ENCODE data around the gene TOX2. TPM values are rescaled to one million over a fixed set of nuclear protein-coding genes. Genes with fewer than 3 reads are reported as not detected.
"Not testable (repeated sequence)": the region's sequence is repeated elsewhere in the genome, so short reads cannot be mapped to it uniquely, and the experiment has no call there.

TOX2 gene
- total RNA-seq, 1 donor from 2014 or later: 2.4 TPM

GRCh38 chr20:44031781-44032582 is 117.3 kb downstream of the TOX2 start:
- no peak for DNase-seq (ENCODE audit: low read depth, low spot score)

DNA sequence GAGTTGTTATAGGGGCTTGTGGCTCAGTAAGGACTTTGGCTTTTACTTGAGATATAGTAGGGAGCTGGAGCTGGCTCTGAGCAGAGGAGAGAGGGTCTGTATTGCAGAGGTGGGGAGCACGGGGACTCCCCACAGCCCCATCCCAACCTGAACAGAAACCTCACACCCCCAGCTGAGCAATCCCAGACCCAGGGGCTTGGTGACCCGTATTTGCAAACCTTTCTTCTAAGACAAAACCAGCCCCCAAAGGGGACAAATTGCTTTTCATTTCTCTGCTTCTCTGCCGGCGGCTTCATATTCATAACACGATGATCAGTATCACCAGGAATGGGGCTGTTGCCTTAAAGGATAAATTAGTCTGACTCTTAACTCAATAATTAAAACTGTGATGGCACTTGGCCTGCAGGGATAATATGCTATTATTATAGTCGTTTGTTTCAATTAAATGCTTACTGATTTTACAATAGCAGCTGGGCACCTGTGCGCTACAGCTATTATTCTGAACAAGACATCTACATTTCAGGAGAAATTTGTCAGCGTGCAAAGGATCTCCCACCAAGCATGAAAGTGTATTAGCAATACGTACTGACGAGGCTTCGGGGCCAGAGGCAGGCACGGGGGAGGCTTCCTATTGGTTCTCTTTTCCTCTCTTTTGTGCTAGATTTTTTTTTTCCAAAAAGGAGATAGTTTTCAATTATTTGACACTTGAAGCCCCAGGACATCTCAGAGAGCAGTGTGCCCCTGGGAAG is 118.1 kb downstream of the TOX2 start:
- no peak for DNase-seq (ENCODE audit: low read depth, low spot score)

- no peak for DNase-seq (ENCODE audit: low read depth, low spot score)
Observed at GRCh38 chr20:44033344-44033743, 118.7 kb downstream of the TOX2 start.

DNA sequence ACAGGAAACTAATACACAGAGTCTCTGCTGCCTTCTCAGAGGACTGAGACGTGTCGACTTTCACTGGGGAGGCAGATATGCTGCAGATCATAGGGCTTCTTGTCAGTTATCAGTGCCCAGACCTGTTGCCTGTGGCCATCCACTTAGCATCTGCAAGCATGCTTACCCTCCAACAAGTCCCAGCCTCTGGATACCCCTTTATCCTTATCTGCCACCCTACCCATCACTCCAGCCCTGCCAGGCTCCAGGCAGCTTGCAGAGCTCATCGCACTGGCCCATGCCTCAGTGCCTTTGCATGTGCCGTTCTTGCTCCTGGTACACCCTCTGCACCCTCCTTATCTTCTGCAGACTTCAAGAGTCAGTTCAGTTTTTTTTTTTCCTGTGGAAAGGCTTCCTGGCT is 119.2 kb downstream of the TOX2 start:
- DNase-seq (ENCODE audit: low read depth, low spot score): no peak

GRCh38 chr20:44034451-44034850 is 119.8 kb downstream of the TOX2 start:
- DNase-seq (ENCODE audit: low read depth, low spot score): no peak

- DNase-seq (ENCODE audit: low read depth, low spot score): no peak
Observed at GRCh38 chr20:44034965-44035635, 120.4 kb downstream of the TOX2 start.

- DNase-seq (ENCODE audit: low read depth, low spot score): no peak
Observed at GRCh38 chr20:44035924-44036323, 121.3 kb downstream of the TOX2 start.

DNA sequence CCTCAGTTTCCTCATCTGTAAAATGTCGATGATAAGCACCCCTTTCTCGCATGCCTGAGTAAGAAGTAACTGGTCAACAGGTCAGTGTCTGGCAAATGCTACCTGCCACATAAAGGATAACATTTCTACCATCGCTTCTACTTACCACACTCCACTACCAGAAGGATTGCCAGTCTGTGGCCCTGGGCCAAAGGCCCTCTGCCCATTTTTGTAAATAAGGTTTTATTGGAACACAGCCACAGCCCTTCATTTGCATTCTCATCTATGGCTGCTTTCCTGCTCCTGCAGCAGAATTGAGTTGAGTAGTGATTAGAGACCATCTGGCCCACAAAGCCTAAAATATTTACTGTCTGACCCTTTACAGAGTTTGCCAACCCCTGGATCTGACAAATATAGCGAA is 121.8 kb downstream of the TOX2 start:
- DNase-seq (ENCODE audit: low read depth, low spot score): no peak

DNA sequence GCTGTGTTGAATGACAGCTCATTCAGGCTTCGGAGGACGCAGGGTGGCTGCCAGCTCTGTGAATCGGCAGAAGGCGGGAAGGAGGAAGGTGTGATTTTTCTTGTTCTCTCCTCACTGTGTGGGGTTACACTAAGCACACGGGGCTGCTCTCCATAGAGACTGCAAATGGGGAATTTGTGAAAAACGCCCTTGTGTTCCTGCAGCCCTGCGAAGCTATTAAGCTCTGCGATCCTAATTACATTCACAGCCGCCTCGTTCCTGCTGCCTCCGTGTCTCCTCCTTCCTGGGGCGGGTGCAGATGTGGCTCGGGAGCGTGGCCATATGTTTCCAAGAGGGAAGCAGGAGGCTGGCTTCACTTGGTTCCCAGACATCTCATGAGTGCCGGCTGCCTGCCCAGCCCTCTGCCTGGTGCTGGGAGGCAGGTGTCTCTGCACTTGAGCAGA is 124.0 kb downstream of the TOX2 start:
- DNase-seq (ENCODE audit: low read depth, low spot score): no peak

DNA sequence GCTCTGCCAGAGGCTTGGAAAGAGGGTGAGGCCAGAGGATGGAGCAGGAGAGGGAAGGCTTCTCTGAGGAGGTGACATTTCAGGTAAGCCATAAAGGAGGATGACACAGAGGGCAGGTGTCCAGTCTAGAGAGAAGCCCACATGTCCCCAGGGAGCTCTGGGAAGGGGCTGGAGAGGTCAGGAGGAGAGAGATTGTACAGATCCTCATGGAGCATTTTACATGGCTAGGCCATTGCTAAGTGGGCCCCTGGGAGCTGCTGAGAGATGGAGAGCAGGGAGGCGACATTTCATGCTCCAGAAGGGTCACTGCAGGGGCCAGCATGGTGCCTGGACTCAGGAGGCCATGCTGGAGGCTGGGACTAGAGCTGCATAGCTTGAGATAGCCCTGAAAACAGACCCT is 124.5 kb downstream of the TOX2 start:
- DNase-seq (ENCODE audit: low read depth, low spot score): no peak

DNA sequence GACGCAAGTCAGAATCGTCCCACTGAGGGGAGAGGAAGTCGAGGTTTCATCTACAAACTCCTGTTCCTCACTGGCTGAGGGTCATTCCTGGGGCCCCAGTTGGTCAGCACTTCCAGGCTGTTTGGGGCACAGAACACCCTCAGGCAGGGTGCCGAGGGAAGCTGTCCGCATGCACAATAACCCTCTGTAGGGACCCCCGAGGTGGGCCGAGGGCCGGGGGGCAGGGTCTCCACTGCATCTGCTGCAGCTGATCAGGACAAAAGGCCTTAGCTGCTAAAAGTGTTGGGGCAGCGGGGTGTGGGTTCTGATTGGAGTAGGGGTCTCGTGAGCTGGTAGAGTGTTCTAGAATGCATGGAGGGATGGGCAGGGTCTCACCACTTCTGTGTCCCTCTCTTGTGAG is 125.1 kb downstream of the TOX2 start:
- DNase-seq (ENCODE audit: low read depth, low spot score): no peak

GRCh38 chr20:44040202-44040915 is 125.7 kb downstream of the TOX2 start:
- no peak for DNase-seq (ENCODE audit: low read depth, low spot score)

GRCh38 chr20:44041001-44041400 is 126.3 kb downstream of the TOX2 start:
- no peak for DNase-seq (ENCODE audit: low read depth, low spot score)

GRCh38 chr20:44044712-44045111 is 130.1 kb downstream of the TOX2 start:
- DNase-seq (ENCODE audit: low read depth, low spot score): not testable (repeated sequence)

GRCh38 chr20:44050327-44050726 is 135.7 kb downstream of the TOX2 start:
- no peak for DNase-seq (ENCODE audit: low read depth, low spot score)

DNA sequence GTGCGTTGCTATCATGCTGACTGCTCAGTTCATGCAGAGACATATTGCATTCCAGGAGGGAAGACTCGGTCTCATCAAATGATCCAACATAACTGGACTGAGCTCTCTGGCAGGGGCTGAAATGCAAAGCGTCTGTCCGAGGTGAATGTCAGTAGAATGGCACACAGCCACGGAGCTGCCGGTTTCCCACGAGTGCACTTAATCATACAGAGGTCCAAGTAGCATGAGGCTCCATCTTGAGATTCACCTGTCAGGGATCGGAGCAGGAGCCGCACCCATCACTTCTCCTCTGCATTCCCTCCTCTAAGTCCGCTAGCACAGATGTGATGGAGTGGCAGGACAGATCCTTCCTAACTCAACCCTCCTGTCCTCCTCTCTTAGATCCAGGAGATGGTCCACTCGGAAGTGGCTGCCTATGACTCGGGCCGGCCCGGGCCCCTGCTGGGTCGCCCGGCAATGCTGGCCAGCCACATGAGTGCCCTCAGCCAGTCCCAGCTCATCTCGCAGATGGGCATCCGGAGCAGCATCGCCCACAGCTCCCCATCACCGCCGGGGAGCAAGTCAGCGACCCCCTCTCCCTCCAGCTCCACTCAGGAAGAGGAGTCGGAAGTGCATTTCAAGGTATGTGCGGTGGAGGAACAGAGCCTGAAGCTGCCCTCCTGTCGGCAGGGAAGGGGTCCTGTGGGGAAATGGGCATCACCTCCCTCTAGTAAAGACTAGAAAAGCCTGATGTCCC is 136.4 kb downstream of the TOX2 start:
- DNase-seq (ENCODE audit: low read depth, low spot score): no peak

DNA sequence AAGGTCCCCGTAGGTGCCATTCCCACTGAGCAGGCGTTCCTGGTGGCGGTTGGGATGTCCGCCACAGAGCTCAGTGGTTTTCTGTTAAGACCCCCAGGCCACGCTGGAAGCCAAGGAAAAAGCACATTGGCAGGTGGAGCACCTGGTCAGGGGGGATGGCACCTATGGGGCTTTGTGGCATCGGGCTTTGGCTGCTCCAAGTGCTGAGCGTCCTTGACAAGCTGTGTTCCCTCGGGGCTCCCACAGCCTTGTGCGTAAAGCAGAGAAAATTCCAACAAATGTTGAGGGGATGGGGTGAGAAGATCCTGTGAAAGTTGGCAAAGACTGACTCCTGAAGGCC is 137.0 kb downstream of the TOX2 start:
- DNase-seq (ENCODE audit: low read depth, low spot score): no peak

- DNase-seq (ENCODE audit: low read depth, low spot score): no peak
Observed at GRCh38 chr20:44052166-44052565, 137.5 kb downstream of the TOX2 start.

GRCh38 chr20:44053046-44053445 is 138.4 kb downstream of the TOX2 start:
- no peak for DNase-seq (ENCODE audit: low read depth, low spot score)

DNA sequence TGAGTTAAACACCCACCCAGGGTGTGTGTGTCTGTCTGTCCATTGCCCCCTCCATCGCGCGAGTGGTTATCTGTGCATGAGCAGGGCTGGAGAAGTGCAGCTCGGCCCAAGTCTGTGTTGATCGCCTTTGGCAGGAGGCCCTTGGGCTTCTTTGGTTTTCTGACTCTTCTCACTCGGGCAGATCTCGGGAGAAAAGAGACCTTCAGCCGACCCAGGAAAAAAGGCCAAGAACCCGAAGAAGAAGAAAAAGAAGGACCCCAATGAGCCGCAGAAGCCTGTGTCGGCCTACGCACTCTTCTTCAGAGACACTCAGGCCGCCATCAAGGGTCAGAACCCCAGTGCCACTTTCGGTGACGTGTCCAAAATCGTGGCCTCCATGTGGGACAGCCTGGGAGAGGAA is 139.5 kb downstream of the TOX2 start:
- no peak for DNase-seq (ENCODE audit: low read depth, low spot score)

DNA sequence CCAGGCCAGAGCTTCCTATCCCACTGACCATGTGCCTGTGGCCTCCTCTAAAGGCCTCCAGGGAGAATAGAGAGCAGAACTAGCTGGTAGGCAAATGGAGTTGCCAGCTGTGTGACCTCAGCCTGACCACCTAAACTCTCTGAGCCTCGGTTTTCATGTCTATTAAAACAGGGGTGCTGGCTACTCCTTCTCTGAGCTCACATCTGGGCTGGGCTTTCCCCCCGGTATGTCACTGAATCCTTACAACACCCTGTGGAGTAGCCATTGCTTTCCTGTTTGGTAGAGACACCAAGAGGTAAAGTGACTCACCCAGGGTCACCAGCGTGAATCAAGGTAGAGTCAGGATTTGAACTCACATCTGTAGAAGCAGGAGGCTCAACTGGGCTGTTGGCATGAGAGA is 140.2 kb downstream of the TOX2 start:
- no peak for DNase-seq (ENCODE audit: low read depth, low spot score)

Measured in pulmonary artery endothelial cell (primary cell).